G401 (cell line): ENCODE results near the gene MAL. TPM values are rescaled to one million over a fixed set of nuclear protein-coding genes. Genes with fewer than 3 reads are reported as not detected.
A peak's percentile ranks its signal among the peaks of the same experiment; 100 is the strongest.

Source experiments
- DNase-seq: peaks from one replicate; pipeline ENCODE4 v3.0.0-alpha.2; 2015; ENCODE audit warnings: low spot score
- in situ Hi-C: cut with HindIII; loops from 2 replicates; pipeline ENCODE4 v1.10.0; 2016; ENCODE audit warnings: low sequenced_read_pairs, mixed read lengths
- total RNA-seq: library from RNA; depleted of rRNA; stranded (reverse); fragments of >200 nt; shearing (Covaris generic); gene quantifications from 2 replicates; pipeline ENCODE4 v1.2.3, GENCODE V29; 2014

MAL gene
- total RNA-seq, 1 experiment from 2014 or later: not detected

GRCh38 chr2:94995553-94996304 lies 29.8 kb upstream of the MAL start:
- in situ Hi-C loops: no loop called here

GRCh38 chr2:94996305-94997100 lies 29.0 kb upstream of the MAL start:
- in situ Hi-C loops: no loop called here
- no peak for DNase-seq

More at GRCh38 chr2:94995553-94996304, 29.8 kb upstream of the MAL start:
- DNase-seq: no peak

GRCh38 chr2:94997981-94998930 lies 27.3 kb upstream of the MAL start:
- DNase-seq: no peak
- in situ Hi-C loops: no loop called here

DNA sequence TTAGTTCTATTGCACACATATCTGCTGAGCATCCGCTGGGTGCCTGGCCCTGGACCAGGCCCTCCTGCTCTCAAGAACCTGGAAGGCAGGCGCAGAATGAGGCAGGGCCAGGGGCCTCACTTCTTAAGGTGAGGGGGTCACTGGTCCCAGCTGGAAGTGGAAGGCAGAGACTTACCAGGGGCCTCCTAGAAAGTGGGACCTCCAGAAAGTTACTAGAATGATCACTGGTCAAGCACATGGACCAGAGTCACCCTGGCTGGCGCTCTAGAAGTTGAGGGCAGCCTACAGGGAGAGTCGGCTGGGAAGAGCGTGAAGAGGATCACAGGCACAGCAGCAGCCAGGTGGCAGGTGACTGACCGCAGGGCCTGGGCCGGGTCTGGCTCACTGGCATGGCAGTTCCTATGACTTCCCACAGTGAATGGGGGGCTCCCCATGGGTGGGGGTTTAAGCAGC lies 26.1 kb upstream of the MAL start:
- in situ Hi-C loops: no loop called here
- DNase-seq: no peak

DNA sequence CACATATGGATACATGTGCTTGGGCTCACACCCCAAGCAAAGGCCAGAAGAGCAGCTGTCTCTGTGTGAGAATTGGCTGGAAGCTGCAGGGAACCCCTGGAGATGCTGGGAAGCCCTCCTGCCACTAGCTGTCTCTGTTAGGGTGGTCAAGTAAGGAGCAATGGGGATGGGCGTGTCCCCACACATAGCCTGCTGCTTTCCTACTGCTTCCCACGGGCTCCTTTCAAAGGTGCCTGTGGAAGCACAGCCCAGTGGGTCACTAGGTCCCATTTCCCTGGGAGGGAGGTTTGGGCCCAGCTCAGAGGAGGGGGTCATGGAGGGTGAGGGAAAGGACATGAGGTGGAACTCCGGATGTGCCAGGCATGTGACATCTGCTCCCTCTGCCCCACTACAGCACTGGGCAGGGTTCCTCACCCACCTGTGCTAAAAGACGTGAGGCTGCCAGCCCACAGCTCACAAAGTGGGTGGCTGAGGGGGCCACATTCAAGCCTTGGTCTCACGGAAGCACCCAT lies 24.4 kb upstream of the MAL start:
- in situ Hi-C loops: no loop called here
- no peak for DNase-seq

GRCh38 chr2:95001701-95002100 lies 23.8 kb upstream of the MAL start:
- in situ Hi-C loops: no loop called here
- peak; percentile 21 for DNase-seq

DNA sequence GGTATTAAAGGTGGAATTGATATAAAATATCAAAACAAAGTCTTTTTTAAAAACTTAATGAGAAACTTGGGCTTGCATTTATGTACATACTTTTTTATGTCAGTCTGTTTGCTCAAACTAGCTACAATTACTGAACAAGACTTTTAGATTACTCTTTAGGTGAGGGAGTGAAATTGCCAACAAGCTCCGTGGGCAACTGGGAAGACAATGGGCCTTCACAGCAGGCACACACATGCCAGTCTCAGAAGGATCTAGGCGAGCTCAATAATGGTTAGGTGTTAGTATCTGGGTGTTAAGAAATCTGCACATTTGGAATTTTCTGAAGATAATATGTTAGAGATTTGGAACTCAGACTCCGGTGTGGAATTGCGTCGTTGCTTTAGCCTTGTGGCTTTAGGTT lies 23.0 kb upstream of the MAL start:
- in situ Hi-C loops: no loop called here
- DNase-seq: no peak

DNA sequence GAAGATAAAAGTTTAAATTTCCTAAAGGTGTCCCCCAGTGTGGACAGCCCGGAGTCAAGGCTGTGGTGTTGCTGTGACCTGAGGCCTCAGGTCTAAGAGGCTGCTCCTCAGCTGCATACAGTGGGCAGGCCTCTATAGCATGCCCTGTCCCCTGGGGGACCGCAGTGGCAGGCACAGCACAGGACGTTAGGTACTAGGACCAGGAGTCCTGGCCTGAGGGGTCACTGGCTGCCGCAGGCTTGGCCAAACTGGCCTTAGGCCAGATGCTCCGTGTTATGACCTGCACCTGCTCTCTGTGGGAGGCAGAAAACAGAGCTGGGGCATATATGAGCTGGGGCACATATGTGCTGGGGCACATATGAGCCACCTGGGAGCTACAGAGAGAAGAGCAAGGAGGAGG lies 21.2 kb upstream of the MAL start:
- in situ Hi-C loops: no loop called here
- DNase-seq: no peak

GRCh38 chr2:95004711-95005110 lies 20.8 kb upstream of the MAL start:
- in situ Hi-C loops: no loop called here
- no peak for DNase-seq

- no peak for DNase-seq
- in situ Hi-C loops: no loop called here
Observed at GRCh38 chr2:95005726-95006125, 19.8 kb upstream of the MAL start.

GRCh38 chr2:95006588-95006987 lies 18.9 kb upstream of the MAL start:
- in situ Hi-C loops: no loop called here
- DNase-seq: no peak

DNA sequence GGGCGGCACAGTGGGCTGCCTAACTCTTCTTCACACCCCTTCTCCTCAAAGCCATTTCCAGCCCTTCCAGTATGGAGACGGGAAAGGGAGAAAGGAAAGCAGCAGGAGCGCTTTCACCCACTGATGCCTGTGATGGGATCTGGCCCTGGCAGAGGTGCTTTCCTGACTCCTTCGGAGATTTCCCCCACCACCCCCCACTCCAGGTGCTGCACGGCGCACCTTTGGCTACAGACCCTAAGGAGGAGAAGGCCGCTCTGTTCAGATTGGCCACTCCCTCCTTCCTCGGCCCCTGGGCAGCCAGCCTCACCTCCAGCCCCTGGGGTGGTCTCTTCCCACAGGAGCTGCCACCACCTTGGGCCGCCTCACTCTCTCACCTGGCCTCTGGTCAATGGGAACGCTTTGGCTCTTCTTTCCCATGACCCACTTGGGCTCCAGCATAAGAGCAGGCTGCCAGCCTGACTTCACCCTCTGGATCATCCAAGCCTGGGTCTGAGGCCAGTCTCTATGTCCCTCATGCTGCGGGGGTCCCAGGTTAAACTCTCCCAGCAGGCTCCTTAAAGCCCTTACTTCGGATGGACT lies 18.4 kb upstream of the MAL start:
- no peak for DNase-seq
- in situ Hi-C loops: no loop called here

DNA sequence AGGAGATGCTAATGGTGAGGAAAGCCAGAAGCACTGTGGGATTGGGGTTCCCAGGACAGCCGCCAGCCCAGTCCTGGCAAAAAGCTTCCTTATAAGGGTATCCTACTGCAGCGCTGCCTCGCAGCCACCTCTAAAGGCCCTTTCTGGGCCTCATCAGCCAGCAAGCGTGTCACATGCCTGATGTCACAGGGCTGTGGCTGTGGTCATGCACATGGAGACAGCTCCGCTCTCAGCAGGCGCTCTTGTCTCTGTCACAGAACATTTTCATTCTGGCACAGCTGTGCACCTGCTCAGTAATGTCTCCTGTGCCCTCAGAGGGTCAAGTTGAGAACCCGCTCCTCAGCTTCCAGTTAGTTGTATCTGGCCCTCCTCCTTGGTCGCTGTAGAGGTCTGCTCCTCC lies 17.7 kb upstream of the MAL start:
- DNase-seq: no peak
- in situ Hi-C loops: no loop called here

- in situ Hi-C loops: no loop called here
- DNase-seq: no peak
Observed at GRCh38 chr2:95008306-95008705, 17.2 kb upstream of the MAL start.

- in situ Hi-C loops: no loop called here
- no peak for DNase-seq
Observed at GRCh38 chr2:95008996-95009395, 16.5 kb upstream of the MAL start.

GRCh38 chr2:95009412-95009811 lies 16.1 kb upstream of the MAL start:
- in situ Hi-C loops: no loop called here
- DNase-seq: no peak

DNA sequence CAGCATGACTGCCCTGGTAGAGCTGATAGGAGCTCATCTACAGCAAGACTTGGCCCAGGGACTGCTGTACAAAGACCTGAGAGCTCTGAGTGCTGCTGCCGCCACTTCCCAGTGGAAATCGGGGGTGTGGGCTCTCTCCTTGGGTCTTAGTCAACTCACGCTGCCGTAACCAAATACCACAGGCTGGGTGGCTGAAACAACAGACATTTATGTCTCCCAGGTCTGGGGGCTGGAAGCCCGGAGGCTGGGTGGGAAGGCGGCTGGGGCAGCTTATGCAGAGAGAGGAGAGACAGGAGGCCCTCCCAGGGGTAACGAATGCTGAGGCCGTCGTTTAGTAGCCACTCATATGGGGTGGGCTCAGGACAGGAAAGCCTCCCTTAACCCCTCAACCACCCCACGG lies 15.4 kb upstream of the MAL start:
- in situ Hi-C loops: no loop called here
- no peak for DNase-seq

DNA sequence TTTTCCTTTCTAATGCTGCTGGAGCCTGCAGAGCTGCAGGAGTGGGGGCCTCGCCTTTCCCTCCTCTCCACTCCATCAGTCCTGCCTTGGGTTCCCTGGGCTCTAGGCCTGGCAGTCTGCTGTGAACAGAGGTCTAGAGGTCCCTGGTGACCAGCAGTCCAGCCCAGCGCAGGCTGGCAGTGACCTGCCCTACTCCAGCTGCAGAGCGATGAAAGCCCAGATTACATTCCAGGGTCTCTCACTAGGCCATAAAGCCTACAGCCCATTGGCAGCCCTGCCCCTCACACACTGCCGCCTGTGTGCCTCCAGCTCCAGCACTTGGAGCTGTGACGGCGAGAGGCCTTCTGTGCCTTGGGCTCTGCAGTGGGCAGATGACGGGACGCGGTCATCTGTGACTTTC lies 14.8 kb upstream of the MAL start:
- in situ Hi-C loops: no loop called here
- DNase-seq: no peak
